Tibial artery (tissue), 4 donors: ENCODE measurements around the gene GALNT14.

Experiments used
- DNase-seq, 2 donors: peaks; one replicate each; pipeline ENCODE4 v3.0.0-alpha.2; 2019
- H3K27ac ChIP-seq, 2 donors: fragments of 200-600 bp; sonication (generic) in 1 of 2; 1 replicate in 1 of 2; 2 replicates in 1 of 2; pipeline ENCODE4 v1.5.1; 2018 to 2019; ENCODE audit warnings: mild to moderate bottlenecking in 1 of 2
- H3K27me3 ChIP-seq, 2 donors: fragments of 200-600 bp; sonication (generic) in 1 of 2; one replicate each; pipeline versions ENCODE4 v1.5.1 to v1.6.0; 2016 to 2019
- H3K36me3 ChIP-seq, 3 donors: fragments of 200-600 bp; sonication (generic) in 2 of 3; one replicate each; pipeline ENCODE4 v1.5.1; 2016 to 2019; ENCODE audit warnings: mild to moderate bottlenecking in 2 of 3
- H3K4me1 ChIP-seq, 4 donors: fragments of 200-600 bp; sonication (generic) in 2 of 4; 1 replicate in 3 of 4; 2 replicates in 1 of 4; pipeline ENCODE4 v1.5.1; 2016 to 2019
- H3K4me3 ChIP-seq, 2 donors: fragments of 200-600 bp; sonication (generic) in 1 of 2; 1 replicate in 1 of 2; 2 replicates in 1 of 2; pipeline ENCODE4 v1.5.1; 2018 to 2019; ENCODE audit warnings: mild to moderate bottlenecking in 2 of 2
- H3K9me3 ChIP-seq, 3 donors: fragments of 200-600 bp; sonication (generic) in 1 of 3; one replicate each; pipeline ENCODE4 v1.5.1; 2016 to 2019
- intact Hi-C: fragments of 100-400 bp; cut with DNase I; formaldehyde crosslinking; loops from one replicate; pipeline ENCODE4 v1.15.0; 2023; ENCODE audit warnings: low total_unique reads
- TF ChIP-seq, protein P1 (sequence below), 2 experiments: fragments of 200-600 bp in 1 of 2; fragments of 450-650 bp in 1 of 2; IDR thresholded peaks; one replicate each; pipeline ENCODE4 v1.5.1; 2017 to 2019; ENCODE audit warnings: antibody characterized with exemption in 2 of 2, mild to moderate bottlenecking in 1 of 2, moderate library complexity in 1 of 2

The GALNT14 gene

DNA sequence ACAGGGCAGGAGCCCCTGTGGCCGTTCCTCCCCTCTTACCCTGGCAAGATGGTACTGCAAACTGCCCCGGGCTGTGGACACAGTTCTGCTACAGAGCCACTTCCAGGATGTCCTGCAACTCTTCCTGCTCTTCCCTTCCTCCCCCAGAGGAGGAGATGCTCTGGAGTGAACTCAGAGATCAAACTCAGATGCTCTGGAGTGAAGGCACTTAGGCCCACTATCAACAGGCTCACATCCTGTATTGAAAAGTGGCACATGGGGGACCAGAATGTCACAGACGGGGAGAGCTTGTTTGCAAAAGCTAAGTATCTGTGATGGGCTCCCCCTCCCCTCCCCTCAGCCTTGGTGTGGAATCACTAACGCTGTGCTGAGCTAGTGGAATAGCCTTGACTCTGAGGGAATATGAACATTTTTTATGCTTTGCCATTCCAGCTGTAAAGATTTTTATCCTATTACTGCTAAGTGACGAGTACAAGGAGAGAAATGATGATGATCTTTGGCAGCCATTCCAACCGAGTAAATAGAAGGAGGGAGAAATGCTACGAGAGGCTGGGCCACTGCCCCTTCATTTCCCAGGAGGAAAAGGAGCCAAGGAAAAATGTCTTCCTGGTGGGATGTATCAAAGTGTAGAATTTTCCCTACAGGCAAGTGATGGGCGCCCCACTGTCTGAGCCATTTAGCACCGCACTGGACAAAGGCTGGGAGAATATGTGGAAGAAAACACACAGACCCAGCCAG, 152.6 kb downstream of the GALNT14 start:
- intact Hi-C loops, result no loop called here
- H3K4me3 ChIP-seq, result no peak overlapping the region
- H3K27me3 ChIP-seq, result no peaks in the 10 kb centered on the region
- TF ChIP-seq, protein P1, sequence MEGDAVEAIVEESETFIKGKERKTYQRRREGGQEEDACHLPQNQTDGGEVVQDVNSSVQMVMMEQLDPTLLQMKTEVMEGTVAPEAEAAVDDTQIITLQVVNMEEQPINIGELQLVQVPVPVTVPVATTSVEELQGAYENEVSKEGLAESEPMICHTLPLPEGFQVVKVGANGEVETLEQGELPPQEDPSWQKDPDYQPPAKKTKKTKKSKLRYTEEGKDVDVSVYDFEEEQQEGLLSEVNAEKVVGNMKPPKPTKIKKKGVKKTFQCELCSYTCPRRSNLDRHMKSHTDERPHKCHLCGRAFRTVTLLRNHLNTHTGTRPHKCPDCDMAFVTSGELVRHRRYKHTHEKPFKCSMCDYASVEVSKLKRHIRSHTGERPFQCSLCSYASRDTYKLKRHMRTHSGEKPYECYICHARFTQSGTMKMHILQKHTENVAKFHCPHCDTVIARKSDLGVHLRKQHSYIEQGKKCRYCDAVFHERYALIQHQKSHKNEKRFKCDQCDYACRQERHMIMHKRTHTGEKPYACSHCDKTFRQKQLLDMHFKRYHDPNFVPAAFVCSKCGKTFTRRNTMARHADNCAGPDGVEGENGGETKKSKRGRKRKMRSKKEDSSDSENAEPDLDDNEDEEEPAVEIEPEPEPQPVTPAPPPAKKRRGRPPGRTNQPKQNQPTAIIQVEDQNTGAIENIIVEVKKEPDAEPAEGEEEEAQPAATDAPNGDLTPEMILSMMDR (IDR thresholded peaks at IDR 0.05), result no peak
- no peaks in the 10 kb centered on the region for H3K9me3 ChIP-seq
- no peak for DNase-seq
- no peak overlapping the region for H3K27ac ChIP-seq
- H3K4me1 ChIP-seq, result peaks cover 0 to 6% (median 2%) of the 10 kb centered on the region in 4 donors
- H3K36me3 ChIP-seq, result no peaks in the 10 kb centered on the region

DNA sequence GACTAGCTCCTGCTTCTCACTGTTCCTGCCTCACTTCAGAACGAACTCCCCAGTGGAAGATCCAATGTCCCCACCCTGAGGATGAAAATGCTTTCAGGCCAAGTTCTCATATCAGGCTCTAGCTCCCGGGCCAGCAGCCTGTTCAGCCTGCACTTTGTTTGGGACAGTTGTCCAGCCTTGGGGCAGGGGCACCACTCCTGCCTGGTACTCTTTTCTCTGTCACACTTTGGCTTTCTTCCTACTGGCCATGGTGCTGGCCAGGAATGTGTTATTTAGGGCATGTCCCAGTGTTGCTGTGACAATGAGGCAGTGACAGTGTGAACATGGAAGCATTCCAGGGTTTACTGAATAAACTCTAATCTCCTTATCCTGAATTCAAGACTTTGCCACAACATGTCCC, 154.1 kb downstream of the GALNT14 start:
- Histone ChIP-seq H3K27ac (no peak overlapping the region), H3K9me3 (no peaks in the 10 kb centered on the region), H3K4me3 (no peak overlapping the region), H3K4me1 (peaks cover 0 to 20% (median 12%) of the 10 kb centered on the region in 4 donors), H3K36me3 (no peaks in the 10 kb centered on the region), H3K27me3 (no peaks in the 10 kb centered on the region)
- no peak for DNase-seq
- TF ChIP-seq, protein P1 (IDR thresholded peaks at IDR 0.05), result no peak
- intact Hi-C loops, result no loop called here

DNA sequence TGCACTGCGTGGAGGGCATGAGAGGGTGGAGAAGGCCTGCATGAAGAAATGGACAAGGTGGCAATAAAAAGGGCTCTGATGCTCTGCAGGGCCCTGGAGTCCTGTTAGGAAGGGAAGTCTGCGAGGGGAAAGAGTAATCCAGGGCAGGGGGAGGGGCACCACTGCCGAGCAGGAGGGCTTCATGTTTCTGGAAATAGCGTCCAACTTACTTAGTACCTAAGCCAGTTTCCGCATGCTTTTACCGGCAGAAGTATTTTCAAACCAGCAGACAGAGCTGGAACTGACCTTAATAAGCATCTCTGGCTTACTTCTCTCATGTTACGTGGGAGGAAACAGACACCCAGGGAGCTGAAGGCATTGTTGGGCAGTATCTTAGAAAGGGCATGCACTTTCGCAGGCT, 156.7 kb downstream of the GALNT14 start:
- DNase-seq, result no peak
- Histone ChIP-seq H3K4me3 (no peak overlapping the region), H3K36me3 (no peaks in the 10 kb centered on the region), H3K9me3 (no peaks in the 10 kb centered on the region), H3K4me1 (peaks cover 0 to 21% (median 12%) of the 10 kb centered on the region in 4 donors), H3K27ac (no peak overlapping the region), H3K27me3 (no peaks in the 10 kb centered on the region)
- TF ChIP-seq, protein P1 (IDR thresholded peaks at IDR 0.05), result no peak
- intact Hi-C loops, result no loop called here

DNA sequence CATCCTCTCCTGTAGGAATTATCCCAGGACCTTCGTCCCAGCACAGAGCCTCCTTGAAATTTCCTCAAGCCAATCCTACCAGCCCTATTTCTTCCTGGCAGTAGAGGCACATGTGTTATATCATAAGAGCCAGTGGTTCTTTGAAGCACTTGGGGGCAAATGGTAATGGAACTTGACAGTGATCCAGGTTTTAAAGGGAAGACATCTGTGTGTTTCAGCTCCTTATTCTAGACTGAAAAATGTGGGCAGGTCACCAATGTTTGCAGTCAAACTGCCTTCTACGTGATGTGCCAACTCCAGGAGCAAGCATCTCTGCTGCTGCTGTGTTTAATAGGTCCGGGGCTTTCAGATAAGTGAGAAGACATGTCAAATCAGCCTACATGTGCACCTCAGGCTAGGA, 157.1 kb downstream of the GALNT14 start:
- no peak overlapping the region for H3K27ac ChIP-seq
- no peaks in the 10 kb centered on the region for H3K36me3 ChIP-seq
- peaks cover 0 to 21% (median 12%) of the 10 kb centered on the region in 4 donors for H3K4me1 ChIP-seq
- intact Hi-C loops, result no loop called here
- TF ChIP-seq, protein P1 (IDR thresholded peaks at IDR 0.05), result no peak
- no peaks in the 10 kb centered on the region for H3K9me3 ChIP-seq
- DNase-seq, result no peak
- H3K27me3 ChIP-seq, result no peaks in the 10 kb centered on the region
- no peak overlapping the region for H3K4me3 ChIP-seq

DNA sequence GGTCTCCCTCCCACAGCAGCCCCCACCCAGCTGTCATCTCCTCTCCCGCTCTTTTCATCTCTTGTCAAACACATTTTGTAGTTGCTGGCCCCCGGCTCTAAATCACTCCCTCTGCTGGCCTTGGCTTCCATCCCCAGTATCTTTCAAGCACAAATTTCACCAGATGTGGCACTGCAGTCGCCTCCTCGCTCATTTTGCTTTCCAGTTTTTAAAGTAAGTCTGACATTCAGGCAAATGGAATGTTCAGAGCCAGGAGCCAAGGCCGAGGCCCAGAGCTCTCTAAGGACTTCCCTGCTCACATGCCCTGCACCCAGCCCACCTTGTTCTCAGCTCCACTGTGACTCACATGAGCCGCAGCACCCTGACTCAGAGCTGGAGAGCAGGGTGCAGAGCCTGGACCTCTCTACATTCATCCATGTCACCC, 158.4 kb downstream of the GALNT14 start:
- peak; percentile 56 to 89 for DNase-seq
- H3K27ac ChIP-seq, result peak overlapping the region; percentile 45 to 59
- intact Hi-C loops, result no loop called here

More for the DNA sequence above, 158.4 kb downstream of the GALNT14 start:
- no peaks in the 10 kb centered on the region for H3K36me3 ChIP-seq
- H3K27me3 ChIP-seq, result no peaks in the 10 kb centered on the region
- no peak overlapping the region for H3K4me3 ChIP-seq
- TF ChIP-seq, protein P1 (IDR thresholded peaks at IDR 0.05), result peak; percentile 50 to 52
- H3K4me1 ChIP-seq, result peaks cover 0 to 21% (median 12%) of the 10 kb centered on the region in 4 donors
- H3K9me3 ChIP-seq, result no peaks in the 10 kb centered on the region
